T-helper 17 cell (primary cell): ENCODE measurements around the gene TFF2. TPM values are rescaled to one million over a fixed set of nuclear protein-coding genes. Genes with fewer than 3 reads are reported as not detected.

Experiments used
- ATAC-seq: fragments of 150-1000 bp; cut with Tn5 transposase; 2 replicates; pipeline ENCODE4 v1.10.0; 2021; ENCODE audit warnings: mild to moderate bottlenecking, moderate library complexity
- DNase-seq, 3 donors: peaks; one replicate each; pipeline versions ENCODE4 v3.0.0 to v3.0.0-alpha.2; 2020 to 2021
- H3K9me3 ChIP-seq: one replicate; pipeline ENCODE4 v1.7.0; 2013; ENCODE audit warnings: low read length, mild to moderate bottlenecking; ENCODE audit not compliant: control insufficient read depth, poor library complexity, severe bottlenecking
- H3K27ac Mint-ChIP-seq: one replicate; pipeline ENCODE4 v1.8.0; 2022; ENCODE audit warnings: mild to moderate bottlenecking, moderate library complexity, mixed read lengths
- H3K27me3 Mint-ChIP-seq: one replicate; pipeline ENCODE4 v1.8.0; 2022; ENCODE audit warnings: mixed read lengths
- H3K36me3 Mint-ChIP-seq: one replicate; pipeline ENCODE4 v1.8.0; 2022; ENCODE audit warnings: low read depth, mixed read lengths
- H3K4me1 Mint-ChIP-seq: one replicate; pipeline ENCODE4 v1.8.0; 2022; ENCODE audit warnings: mild to moderate bottlenecking, mixed read lengths
- H3K4me3 Mint-ChIP-seq: one replicate; pipeline ENCODE4 v1.8.0; 2022; ENCODE audit warnings: mild to moderate bottlenecking, moderate library complexity, mixed read lengths
- total RNA-seq, 4 donors: library from RNA in 2 of 4; stranded (reverse) in 2 of 4; gene quantifications; one replicate each; pipeline ENCODE4 v1.2.3 and lab custom pipeline; 2022 to 2026

TFF2 gene
- total RNA-seq, 2 donors from 2014 or later: not detected

DNA sequence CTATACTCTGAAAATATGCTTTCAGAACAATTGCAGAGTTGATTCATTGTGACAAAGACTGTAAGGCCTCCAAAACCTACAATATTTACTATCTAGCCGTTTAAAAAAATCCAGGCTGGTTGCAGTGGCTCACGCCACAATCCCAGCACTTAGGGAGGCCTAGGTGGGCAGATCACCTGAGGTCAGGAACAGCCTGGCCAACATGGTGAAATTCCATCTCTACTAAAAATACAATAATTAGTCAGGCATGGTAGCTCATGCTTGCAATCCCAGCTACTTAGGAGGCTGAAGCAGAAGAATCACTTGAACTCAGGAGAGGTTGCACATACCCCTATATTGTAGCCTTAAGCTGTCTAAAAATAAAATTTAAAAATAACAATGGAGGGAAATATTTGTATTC lies 5.3 kb upstream of the TFF2 start:
- Mint-ChIP-seq H3K4me1 (peaks cover 2% of the 10 kb centered on the region), H3K4me3 (no peak overlapping the region), H3K27me3 (no peaks in the 10 kb centered on the region), H3K27ac (no peak overlapping the region), H3K36me3 (no peaks in the 10 kb centered on the region)
- ATAC-seq (no peak), DNase-seq (no peak)
- no peaks in the 10 kb centered on the region for H3K9me3 ChIP-seq

DNA sequence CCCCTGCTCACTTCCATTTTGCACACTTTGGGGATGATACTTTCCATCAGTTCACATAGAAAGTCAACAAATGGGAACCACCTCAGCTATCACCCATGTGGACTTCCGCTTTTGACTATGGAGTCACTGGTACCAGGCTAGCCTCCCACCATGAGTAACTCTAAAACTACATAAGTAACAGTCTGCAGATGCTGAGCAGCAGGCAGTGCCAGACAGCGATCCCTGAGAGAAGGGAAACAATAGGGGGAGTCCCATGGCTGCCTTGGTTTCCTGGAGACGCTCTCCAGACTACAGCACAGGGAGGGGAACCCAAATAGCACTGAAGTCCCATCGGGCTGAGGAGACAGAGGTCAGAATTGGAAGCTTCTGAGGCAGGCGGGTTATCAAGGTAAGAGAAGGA lies 2.8 kb upstream of the TFF2 start:
- H3K36me3 Mint-ChIP-seq: no peaks in the 10 kb centered on the region
- H3K9me3 ChIP-seq: no peaks in the 10 kb centered on the region
- no peaks in the 10 kb centered on the region for H3K27me3 Mint-ChIP-seq
- peaks cover 2% of the 10 kb centered on the region for H3K4me1 Mint-ChIP-seq
- ATAC-seq: no peak
- no peak for DNase-seq
- no peak overlapping the region for H3K27ac Mint-ChIP-seq
- H3K4me3 Mint-ChIP-seq: no peak overlapping the region

DNA sequence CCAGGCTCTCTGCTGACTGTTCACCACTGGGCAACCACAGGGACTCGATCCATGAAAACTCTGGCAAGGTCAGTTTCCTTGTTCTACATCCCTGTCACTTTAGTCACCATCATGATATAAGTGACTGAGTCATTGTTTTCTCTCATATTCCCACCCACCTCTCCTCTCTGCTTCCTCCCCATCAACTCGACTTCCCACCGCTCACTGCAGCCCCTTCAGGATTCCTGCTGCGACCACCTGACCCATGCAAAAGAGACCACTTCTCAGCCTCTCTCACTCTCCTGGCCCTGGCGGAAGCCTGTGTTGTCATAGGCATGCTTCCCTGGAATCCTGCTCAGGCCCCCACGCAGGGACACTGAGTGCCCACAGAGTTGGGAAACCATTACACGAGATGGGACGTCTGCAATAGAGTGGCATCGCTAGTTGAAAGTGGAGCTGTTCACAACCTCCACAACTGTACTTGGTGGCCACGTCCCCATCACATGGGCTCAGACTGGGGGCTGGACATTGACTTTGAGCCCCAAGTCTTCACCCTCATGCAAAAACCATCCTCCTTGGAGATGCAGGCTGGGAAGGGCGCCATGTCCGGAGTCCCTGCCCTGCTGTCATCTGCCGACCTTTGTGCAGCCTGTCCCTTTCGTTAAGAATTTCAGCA lies 1.8 kb upstream of the TFF2 start:
- DNase-seq (no peak), ATAC-seq (no peak)
- no peaks in the 10 kb centered on the region for H3K27me3 Mint-ChIP-seq
- H3K27ac Mint-ChIP-seq: no peak overlapping the region
- no peak overlapping the region for H3K4me3 Mint-ChIP-seq
- H3K9me3 ChIP-seq: no peaks in the 10 kb centered on the region
- no peaks in the 10 kb centered on the region for H3K4me1 Mint-ChIP-seq
- no peaks in the 10 kb centered on the region for H3K36me3 Mint-ChIP-seq

DNA sequence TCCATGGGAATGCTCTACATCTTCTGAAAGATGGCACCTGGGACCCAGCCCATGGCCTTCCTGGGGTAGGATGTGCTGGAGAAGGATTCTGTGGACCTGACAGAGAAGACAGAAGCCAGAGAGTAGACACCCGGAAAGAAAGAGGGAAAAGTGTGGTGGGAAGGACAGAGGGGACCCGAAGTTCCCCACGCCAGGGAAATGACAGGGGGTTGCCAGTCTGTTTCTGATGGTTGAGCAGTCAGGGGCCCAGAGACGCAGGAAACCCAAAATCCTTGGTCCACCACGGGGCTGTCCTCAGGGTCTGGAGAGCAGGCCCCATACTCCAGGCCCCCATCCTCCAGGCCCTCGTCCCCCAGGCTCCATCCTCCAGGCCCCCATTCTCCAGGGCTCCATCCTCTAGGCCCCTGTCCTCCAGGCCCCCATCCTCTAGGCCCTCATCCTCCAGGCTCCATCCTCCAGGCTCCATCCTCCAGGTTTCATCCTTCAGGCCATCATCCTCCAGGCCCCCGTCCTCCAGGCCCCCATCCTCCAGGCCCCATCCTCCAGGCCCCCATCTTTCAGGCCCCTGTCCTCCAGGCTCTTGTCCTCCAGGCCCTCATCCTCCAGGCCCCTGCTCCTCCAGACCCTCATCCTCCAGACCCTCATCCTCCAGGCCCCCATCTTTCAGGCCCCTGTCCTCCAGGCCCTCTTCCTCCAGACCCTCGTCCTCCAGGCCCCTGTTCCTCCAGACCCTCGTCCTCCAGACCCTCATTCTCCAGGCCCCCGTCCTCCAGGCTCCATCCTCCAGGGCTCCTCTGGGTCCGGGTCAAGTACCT lies 1.0 kb upstream of the TFF2 start:
- no peaks in the 10 kb centered on the region for H3K27me3 Mint-ChIP-seq
- ATAC-seq: no peak
- no peaks in the 10 kb centered on the region for H3K4me1 Mint-ChIP-seq
- no peak overlapping the region for H3K4me3 Mint-ChIP-seq
- H3K9me3 ChIP-seq: no peaks in the 10 kb centered on the region
- no peaks in the 10 kb centered on the region for H3K36me3 Mint-ChIP-seq
- H3K27ac Mint-ChIP-seq: no peak overlapping the region
- DNase-seq: no peak

DNA sequence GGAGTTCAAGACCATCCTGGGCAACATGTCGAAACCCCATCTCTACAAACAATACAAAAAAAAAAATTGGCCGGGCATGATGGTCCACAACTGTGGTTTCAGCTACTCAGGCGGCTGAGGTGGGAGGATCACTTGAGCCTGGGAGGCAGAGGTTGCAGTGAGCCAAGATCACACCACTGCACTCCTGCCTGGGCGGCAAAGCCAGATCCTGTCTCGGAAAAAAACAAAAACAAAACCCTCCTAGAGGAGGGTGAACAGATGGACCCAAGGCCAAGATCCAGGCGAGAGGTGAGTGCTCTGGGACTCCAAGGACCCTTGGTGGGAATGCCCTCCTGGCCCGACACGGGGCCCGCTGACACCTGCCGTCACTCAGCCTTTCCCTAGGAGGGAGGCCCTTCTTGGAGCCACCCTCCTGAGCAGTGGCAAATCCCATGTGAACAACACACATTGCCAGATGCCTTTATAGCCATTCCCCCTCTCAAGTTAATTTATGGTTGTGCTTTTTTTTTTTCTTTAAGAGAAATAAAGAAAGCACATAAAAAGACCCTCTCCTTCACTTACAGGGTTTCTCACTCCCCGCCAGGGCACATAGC lies 380 bp downstream of the TFF2 start:
- DNase-seq (no peak), ATAC-seq (no peak)
- no peaks in the 10 kb centered on the region for H3K4me1 Mint-ChIP-seq
- no peaks in the 10 kb centered on the region for H3K36me3 Mint-ChIP-seq
- H3K27me3 Mint-ChIP-seq: no peaks in the 10 kb centered on the region
- no peak overlapping the region for H3K4me3 Mint-ChIP-seq
- no peaks in the 10 kb centered on the region for H3K9me3 ChIP-seq
- no peak overlapping the region for H3K27ac Mint-ChIP-seq

DNA sequence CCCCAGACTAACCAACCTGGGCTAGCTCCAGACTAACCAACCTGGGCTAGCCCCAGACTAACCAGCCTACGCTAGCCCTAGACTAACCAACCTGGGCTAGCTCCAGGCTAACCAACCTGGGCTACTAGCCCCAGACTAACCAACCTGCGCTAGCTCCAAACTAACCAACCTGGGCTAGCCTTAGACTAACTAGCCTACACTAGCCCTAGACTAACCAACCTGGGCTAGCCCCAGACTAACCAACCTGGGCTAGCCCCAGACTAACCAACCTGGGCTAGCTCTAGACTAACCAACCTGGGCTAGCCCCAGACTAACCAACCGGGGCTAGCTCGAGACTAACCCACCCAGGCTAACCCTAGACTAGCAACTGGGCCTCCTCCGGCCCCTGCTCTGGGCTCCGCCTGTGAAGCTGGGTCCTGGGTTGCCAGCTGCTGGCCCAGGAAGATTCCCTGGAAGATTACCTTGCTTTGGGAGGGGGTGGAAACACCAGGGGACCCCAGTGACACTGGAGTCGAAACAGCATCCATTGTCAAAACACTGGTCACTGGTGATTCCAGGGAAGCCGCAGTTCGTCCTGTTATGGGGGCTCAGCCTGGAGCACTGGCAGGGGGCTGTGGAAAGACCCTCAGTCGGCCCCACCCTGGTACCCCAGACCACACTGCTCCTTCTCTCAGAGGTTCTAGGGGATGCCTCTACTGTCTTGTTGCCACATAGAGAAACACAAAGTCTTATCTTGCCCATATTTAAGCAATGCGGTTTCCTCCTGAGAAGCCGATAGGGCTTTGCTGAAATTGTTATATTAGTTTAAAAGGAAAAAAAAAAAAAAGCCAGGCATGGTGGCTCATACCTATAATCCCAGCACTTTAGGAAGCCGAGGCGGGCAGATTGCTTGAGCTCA lies 1.1 kb downstream of the TFF2 start:
- H3K9me3 ChIP-seq: no peaks in the 10 kb centered on the region
- ATAC-seq (no peak), DNase-seq (no peak)
- Mint-ChIP-seq H3K27ac (no peak overlapping the region), H3K27me3 (no peaks in the 10 kb centered on the region), H3K36me3 (no peaks in the 10 kb centered on the region), H3K4me3 (no peak overlapping the region), H3K4me1 (no peaks in the 10 kb centered on the region)

DNA sequence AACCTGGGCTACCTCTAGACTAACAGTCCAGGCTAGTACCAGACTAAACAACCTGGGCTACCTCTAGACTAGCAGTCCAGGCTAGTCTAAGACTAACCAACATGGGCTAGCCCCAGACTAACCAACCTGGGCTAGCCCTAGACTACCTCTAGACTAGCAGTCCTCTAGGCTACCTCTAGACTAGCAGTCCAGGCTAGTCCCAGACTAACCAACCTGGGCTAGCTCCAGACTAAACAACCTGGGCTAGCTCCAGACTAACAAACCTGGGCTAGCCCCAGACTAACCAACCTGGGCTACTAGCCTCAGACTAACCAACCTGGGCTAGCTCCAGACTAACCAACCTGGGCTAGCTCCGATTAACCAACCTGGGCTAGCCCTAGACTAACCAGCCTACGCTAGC lies 2.0 kb downstream of the TFF2 start:
- Mint-ChIP-seq H3K4me3 (no peak overlapping the region), H3K27me3 (no peaks in the 10 kb centered on the region), H3K36me3 (no peaks in the 10 kb centered on the region), H3K27ac (no peak overlapping the region), H3K4me1 (no peaks in the 10 kb centered on the region)
- no peak for DNase-seq
- no peaks in the 10 kb centered on the region for H3K9me3 ChIP-seq
- ATAC-seq: no peak

DNA sequence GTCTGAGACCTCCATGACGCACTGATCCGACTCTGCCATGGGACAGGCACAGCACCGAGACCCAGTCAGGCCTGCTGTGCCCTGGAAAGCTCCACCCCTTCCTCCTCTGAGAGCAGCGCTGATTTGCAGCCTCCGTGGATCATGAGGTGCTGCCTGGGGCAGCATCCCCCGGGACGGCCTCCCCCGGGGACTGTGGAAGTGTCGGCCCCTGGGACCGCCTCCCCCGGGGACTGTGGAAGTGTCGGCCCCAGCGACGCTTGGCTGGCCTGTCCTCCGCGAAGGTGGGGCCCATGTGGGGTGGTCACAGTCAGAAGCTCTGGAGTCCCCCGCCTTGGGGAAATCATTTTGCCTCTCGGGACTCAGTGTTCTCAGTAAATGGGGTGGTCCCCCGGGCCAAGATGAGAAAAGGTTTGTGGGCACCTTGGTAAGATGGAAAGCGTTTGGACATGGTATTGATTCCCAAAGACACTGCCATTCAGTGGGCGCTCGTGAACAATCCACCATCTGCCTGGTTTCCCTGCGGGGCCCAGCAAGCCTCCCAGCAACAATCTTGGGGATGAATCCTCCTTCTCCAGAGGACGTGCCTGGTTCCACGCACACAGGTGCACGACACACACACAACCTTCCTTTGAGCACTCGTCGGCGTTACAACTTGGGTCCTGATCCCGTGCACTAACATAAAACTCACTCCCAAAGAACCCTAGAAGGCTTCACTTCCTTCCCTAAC lies 3.0 kb downstream of the TFF2 start:
- DNase-seq: no peak
- no peaks in the 10 kb centered on the region for H3K4me1 Mint-ChIP-seq
- ATAC-seq: no peak
- no peaks in the 10 kb centered on the region for H3K36me3 Mint-ChIP-seq
- H3K27ac Mint-ChIP-seq: no peak overlapping the region
- no peak overlapping the region for H3K4me3 Mint-ChIP-seq
- no peaks in the 10 kb centered on the region for H3K27me3 Mint-ChIP-seq
- H3K9me3 ChIP-seq: no peaks in the 10 kb centered on the region

DNA sequence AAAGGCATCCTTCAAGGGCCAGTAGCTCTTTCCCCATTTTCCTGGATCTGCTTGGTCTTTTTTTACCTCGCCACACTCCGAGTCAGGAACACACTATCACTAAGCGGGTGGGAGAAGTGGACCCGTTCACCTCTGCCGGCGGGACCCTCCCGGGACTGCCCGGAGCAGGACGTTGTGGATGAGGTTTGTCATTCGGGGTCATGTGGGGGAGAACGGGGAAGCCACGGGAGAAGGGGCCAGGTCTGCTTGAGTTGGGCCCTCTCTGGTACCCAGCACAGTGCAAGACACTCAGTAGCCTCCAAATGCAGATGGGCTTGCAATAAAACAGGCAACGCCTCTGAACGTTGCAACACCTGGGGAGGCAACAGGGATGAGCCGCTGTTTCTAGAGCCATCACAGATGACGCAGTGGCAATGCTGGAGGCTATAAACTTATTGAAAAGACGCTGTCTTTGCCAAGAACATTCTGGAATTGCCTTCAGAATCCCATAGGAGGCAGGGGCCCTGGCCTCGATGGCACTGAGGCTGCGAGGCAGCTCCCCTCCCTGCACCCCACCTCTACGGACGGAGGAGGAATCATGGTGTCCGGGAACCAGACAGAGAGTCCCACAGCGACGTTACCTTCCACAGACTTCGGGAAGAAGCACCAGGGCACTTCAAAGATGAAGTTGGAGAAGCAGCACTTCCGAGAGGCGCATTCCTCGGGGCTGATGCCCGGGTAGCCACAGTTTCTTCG lies 3.8 kb downstream of the TFF2 start:
- no peak for DNase-seq
- no peak overlapping the region for H3K4me3 Mint-ChIP-seq
- no peaks in the 10 kb centered on the region for H3K4me1 Mint-ChIP-seq
- H3K36me3 Mint-ChIP-seq: no peaks in the 10 kb centered on the region
- ATAC-seq: no peak
- no peaks in the 10 kb centered on the region for H3K27me3 Mint-ChIP-seq
- H3K27ac Mint-ChIP-seq: no peak overlapping the region
- no peaks in the 10 kb centered on the region for H3K9me3 ChIP-seq

DNA sequence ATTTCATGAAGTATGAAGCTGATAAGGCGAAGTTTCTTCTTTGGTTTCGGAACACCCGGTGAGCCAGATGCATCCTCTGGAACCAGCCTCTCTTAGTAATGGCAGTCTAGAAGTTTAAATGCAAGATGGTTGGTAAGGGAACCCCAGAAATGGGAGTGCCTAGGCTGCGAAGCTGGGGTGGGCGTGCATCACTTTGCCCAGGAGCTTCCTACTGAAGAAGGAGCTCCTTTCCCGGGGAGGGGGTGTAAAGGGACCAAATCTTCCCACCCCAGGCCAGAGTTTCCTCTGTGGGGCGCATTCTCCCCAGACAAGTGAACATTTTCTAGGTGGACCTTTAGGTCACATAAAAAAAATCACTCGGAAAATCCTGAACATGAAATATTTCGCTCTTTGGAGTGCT lies 4.4 kb downstream of the TFF2 start:
- DNase-seq (no peak), ATAC-seq (no peak)
- no peak overlapping the region for H3K4me3 Mint-ChIP-seq
- H3K4me1 Mint-ChIP-seq: no peaks in the 10 kb centered on the region
- no peaks in the 10 kb centered on the region for H3K9me3 ChIP-seq
- no peaks in the 10 kb centered on the region for H3K27me3 Mint-ChIP-seq
- H3K36me3 Mint-ChIP-seq: no peaks in the 10 kb centered on the region
- H3K27ac Mint-ChIP-seq: no peak overlapping the region

DNA sequence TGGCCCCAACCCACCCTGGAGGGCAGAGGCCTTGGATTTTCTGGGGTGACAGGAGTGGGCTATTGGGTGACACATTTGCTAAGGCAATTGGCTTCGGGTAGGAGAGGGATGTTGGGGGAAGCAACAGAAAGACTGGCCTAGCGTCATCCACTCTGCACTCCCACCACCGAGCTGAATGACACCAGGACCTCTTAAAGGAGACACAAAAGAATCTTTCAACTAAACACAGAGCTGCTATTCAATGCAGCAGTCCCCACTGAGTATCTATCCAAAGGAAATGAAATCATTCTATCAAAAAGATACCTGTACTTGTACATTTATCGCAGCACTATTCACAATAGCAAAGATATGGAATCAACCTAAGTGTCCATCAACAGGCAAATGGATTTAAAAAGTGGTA lies 6.2 kb downstream of the TFF2 start:
- H3K4me3 Mint-ChIP-seq: no peak overlapping the region
- ATAC-seq (no peak), DNase-seq (no peak)
- no peaks in the 10 kb centered on the region for H3K27me3 Mint-ChIP-seq
- H3K4me1 Mint-ChIP-seq: no peaks in the 10 kb centered on the region
- H3K36me3 Mint-ChIP-seq: no peaks in the 10 kb centered on the region
- H3K9me3 ChIP-seq: no peaks in the 10 kb centered on the region
- H3K27ac Mint-ChIP-seq: no peak overlapping the region

DNA sequence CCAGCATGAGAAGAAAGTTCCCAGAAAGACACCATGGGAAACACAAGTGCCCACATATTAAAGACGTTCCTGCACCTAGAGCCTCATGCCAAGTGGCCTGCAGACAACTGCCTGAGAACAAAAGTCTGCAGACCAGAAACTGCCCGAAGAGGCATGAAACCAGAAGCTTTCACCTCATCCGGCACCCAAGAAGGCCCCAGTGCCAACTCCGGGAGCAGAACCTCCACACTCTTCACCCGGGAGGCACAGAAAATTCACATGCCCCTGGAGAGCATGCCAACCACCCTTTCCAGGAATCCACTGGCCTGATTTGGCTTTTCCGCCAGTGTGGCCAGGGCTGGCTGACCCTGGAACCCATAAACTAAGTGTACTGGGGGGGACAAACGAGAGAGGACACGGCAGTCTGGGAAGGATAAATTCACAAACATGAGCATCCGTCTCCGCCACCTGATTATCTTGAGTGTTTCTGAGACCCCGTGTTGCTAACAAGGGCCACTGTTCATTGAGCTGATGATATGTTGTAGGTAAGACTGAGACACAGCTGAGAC lies 6.8 kb downstream of the TFF2 start:
- H3K9me3 ChIP-seq: no peaks in the 10 kb centered on the region
- Mint-ChIP-seq H3K36me3 (no peaks in the 10 kb centered on the region), H3K27ac (no peak overlapping the region), H3K4me3 (no peak overlapping the region), H3K27me3 (no peaks in the 10 kb centered on the region), H3K4me1 (no peaks in the 10 kb centered on the region)
- DNase-seq: no peak
- no peak for ATAC-seq
